Spleen (tissue), 11 donors: ENCODE measurements around the gene VAMP2. TPM values are rescaled to one million over a fixed set of nuclear protein-coding genes. Genes with fewer than 3 reads are reported as not detected.

ENCODE experiments used
- DNase-seq: peaks from one replicate; pipeline ENCODE4 v3.0.0-alpha.2; 2020
- H3K27ac ChIP-seq, 8 donors: fragments of 200-600 bp; sonication (generic) in 7 of 8; 1 replicate in 4 of 8; 2 replicates in 4 of 8; pipeline versions ENCODE4 v1.5.0 to v1.8.0; 2016 to 2021; ENCODE audit warnings: inconsistent platforms in 4 of 8, mild to moderate bottlenecking in 4 of 8, moderate library complexity in 1 of 8
- H3K27me3 ChIP-seq, 7 donors: fragments of 200-600 bp; sonication (generic) in 6 of 7; replicated peaks in 1 of 7; 1 replicate in 4 of 7; 2 replicates in 3 of 7; pipeline versions ENCODE4 v1.5.0 to v1.8.0; 2016 to 2021; ENCODE audit warnings: inconsistent platforms in 3 of 7, mild to moderate bottlenecking in 1 of 7
- H3K36me3 ChIP-seq, 6 donors: fragments of 200-600 bp; sonication (generic) in 5 of 6; 1 replicate in 4 of 6; 2 replicates in 2 of 6; pipeline versions ENCODE4 v1.5.0 to v1.8.0; 2016 to 2021; ENCODE audit warnings: inconsistent platforms in 2 of 6
- H3K4me1 ChIP-seq, 6 donors: fragments of 200-600 bp; sonication (generic) in 5 of 6; 1 replicate in 3 of 6; 2 replicates in 3 of 6; pipeline versions ENCODE4 v1.5.0 to v1.8.0; 2016 to 2021; ENCODE audit warnings: inconsistent platforms in 3 of 6
- H3K4me3 ChIP-seq, 8 donors: fragments of 200-600 bp; sonication (generic) in 7 of 8; 1 replicate in 4 of 8; 2 replicates in 4 of 8; pipeline versions ENCODE4 v1.5.0 to v1.8.0; 2016 to 2021; ENCODE audit warnings: inconsistent platforms in 4 of 8, mild to moderate bottlenecking in 4 of 8, moderate library complexity in 2 of 8
- H3K9me3 ChIP-seq, 8 donors: fragments of 200-600 bp; sonication (generic) in 7 of 8; 1 replicate in 4 of 8; 2 replicates in 4 of 8; pipeline versions ENCODE4 v1.5.0 to v1.8.0; 2016 to 2021; ENCODE audit warnings: inconsistent platforms in 4 of 8
- POLR2A ChIP-seq, 3 donors: fragments of 450-650 bp; IDR thresholded peaks; one replicate each; pipeline ENCODE4 v1.5.1; 2017; ENCODE audit warnings: antibody characterized with exemption in 3 of 3, mild to moderate bottlenecking in 1 of 3
- POLR2AphosphoS5 ChIP-seq, 3 donors: sonication (generic); formaldehyde crosslinking; IDR thresholded peaks; one replicate each; pipeline ENCODE4 v1.5.1; 2017; ENCODE audit warnings: antibody characterized with exemption in 3 of 3
- WGBS, 5 donors: extraction: QIAGEN DNeasy Blood & Tissue Kit in 3 of 5; methylation state at CpG; one replicate each; pipeline versions ENCODE4 v1.1.5 to v1.1.7; 2013 to 2018; 5-methylcytosine and 5-hydroxymethylcytosine counted together
- intact Hi-C: fragments of 100-400 bp; cut with DNase I; formaldehyde crosslinking; loops from one replicate; pipeline ENCODE4 v1.15.0; 2023; ENCODE audit warnings: low total_unique reads
- polyA plus RNA-seq, 3 donors: library from polyadenylated mRNA; stranded (reverse); fragments of 200-250 nt; gene quantifications; one replicate each; pipeline ENCODE4 v1.2.1, GENCODE V29; 2013
- total RNA-seq, 7 donors: library from RNA; depleted of rRNA in 3 of 7; stranded (reverse); fragments of >200 nt in 3 of 7; fragmentation: NEBNext Ultra II Directional in 4 of 7; extraction: Animal tissue kit (Norgen Biotek cat#: 25700) in 4 of 7; gene quantifications; one replicate each; pipeline versions ENCODE4 v1.1.0 to v1.2.1, GENCODE V29; 2016 to 2021
- TF ChIP-seq, protein P1 (sequence below), 11 experiments: fragments of 200-600 bp in 7 of 11; fragments of 450-650 bp in 4 of 11; sonication (generic) in 4 of 11; IDR thresholded peaks in 8 of 11; conservative IDR thresholded peaks in 3 of 11; 1 replicate in 7 of 11; 2 replicates in 4 of 11; pipeline versions ENCODE4 v1.4.0 to v1.8.0; 2016 to 2021; ENCODE audit warnings: antibody characterized with exemption in 11 of 11, inconsistent platforms in 4 of 11, mild to moderate bottlenecking in 1 of 11
- donor health status: healthy with polysubstance abuse.
- donor health status: DM: no; HTN: no; CAD: no; lungs with moderate emphysema.
- donor health status: DM: no; HTN: no; CAD: no.
- donor health status: Bipolar disorder and iron deficiency.
- donor health status: healthy.
- donor health status: DM: no; HTN: no; CAD: no.
- donor health status: DM: yes; HTN: yes; CAD: no.

The VAMP2 gene
- total and polyA plus RNA-seq, 10 donors: 37.5 to 94.8 (median 54.5) TPM

DNA sequence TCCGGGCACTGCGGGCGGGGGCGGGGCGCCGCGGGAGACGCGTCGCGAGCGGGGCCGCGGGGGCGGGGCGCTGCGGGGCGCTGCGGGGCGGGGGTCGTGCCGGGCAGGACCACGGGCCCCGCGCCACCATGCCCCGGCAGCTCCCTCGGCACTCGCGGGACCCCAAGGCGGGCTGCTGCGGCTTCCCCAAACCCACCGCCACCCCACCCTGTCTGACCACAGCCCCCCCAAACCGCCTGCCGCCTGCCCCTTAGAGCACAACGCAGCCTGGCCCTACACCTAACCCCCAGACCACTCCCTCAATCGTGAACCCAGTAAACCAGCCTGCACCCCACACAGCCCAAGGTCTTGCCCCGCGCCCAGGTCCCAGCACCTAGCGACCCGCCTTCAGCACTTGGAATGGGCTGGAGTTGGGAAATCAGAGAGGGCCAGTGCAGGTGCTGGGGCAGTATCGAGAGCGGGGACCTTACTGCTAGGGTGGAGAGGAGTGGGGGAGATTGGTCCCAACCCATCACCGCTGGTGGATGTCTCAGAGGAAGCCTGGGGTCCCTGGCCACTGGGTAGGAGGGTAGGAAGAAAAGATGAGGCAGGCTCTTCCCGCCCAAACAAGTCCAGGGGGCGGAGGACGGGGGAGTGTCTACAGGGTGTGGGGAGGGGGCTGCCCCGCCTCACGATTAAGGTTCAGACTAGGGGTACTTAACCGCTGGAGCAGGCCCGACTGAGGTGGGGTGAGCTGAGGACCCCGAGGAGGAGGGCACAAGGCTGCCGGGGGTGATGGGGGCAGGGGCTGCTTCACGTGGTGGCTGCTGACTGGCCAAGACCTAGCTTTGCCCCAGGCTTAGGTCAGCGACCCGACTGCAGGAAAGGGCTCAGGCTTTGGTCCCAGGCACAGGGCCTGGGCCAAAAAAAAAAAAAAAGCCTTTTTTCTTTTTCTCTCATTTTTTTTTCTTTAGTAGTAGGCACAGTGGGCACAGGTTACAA, 539 bp upstream of the VAMP2 start:
- Histone ChIP-seq H3K27me3 (no peaks in the 10 kb centered on the region), H3K36me3 (peaks cover 0 to 32% (median 23%) of the 10 kb centered on the region in 6 donors), H3K4me3 (peak overlapping the region; percentile 7 to 96 (median 76)), H3K27ac (peak overlapping the region; percentile 98 to 100 (median 100)), H3K9me3 (no peaks in the 10 kb centered on the region), H3K4me1 (peaks cover 36 to 69% (median 60%) of the 10 kb centered on the region in 6 donors)
- no peak for TF ChIP-seq POLR2A (IDR thresholded peaks at IDR 0.05)
- TF ChIP-seq, protein P1, sequence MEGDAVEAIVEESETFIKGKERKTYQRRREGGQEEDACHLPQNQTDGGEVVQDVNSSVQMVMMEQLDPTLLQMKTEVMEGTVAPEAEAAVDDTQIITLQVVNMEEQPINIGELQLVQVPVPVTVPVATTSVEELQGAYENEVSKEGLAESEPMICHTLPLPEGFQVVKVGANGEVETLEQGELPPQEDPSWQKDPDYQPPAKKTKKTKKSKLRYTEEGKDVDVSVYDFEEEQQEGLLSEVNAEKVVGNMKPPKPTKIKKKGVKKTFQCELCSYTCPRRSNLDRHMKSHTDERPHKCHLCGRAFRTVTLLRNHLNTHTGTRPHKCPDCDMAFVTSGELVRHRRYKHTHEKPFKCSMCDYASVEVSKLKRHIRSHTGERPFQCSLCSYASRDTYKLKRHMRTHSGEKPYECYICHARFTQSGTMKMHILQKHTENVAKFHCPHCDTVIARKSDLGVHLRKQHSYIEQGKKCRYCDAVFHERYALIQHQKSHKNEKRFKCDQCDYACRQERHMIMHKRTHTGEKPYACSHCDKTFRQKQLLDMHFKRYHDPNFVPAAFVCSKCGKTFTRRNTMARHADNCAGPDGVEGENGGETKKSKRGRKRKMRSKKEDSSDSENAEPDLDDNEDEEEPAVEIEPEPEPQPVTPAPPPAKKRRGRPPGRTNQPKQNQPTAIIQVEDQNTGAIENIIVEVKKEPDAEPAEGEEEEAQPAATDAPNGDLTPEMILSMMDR (IDR thresholded peaks at IDR 0.05 in 8 of 11, conservative IDR thresholded peaks at IDR 0.05 in 3 of 11): no peak
- TF ChIP-seq POLR2AphosphoS5 (IDR thresholded peaks at IDR 0.05): no peak
- peak; percentile 87 for DNase-seq
- intact Hi-C loops: no loop called here
- 11 to 36% (median 19%) methylated on average over 21 to 55 of the region's 55 CpGs for WGBS, 5 donors

DNA sequence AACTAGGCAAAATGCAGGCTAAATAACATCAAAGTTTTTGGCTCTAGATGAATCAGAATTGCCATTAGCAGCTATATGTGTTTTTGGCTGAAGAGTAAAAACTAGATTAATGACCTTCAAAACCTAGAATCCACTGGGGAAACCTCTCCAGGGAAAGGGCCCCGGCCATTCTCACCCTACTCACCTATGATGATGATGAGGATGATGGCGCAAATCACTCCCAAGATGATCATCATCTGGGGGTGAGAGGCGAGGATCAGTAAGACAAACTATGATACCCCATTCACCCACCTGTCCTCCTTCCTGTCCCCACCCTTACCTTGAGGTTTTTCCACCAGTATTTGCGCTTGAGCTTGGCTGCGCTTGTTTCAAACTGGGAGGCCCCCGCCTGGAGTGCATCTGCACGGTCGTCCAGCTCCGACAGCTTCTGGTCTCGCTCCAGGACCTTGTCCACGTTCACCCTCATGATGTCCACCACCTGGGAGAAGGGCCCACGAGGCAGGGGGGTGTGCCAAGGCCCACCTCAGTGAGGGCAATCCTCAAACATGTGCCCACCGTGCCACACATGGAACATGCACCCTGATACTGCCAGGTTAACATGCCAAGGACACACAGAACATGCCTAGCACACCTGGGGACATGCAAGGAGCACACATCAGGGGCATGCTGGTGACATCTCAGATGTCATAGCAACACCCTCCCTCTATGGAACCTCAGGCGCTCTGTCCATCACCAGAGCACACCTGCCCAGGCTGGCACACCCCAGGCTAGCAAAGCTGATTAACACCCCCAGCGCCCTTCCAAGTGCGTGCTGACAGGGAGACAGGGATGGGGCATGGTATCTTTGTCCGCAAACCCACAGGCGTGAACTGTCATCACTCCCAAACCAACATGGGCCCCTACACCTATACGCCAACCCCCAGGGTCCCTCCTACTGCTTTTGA, 1.2 kb downstream of the VAMP2 start:
- peak; percentile 77 for DNase-seq
- 56 to 72% (median 65%) methylated on average over 18 to 19 of the region's 19 CpGs for WGBS, 5 donors
- peaks cover 0 to 38% (median 23%) of the 10 kb centered on the region in 6 donors for H3K36me3 ChIP-seq
- no peaks in the 10 kb centered on the region for H3K9me3 ChIP-seq
- intact Hi-C loops: no loop called here
- peaks cover 40 to 85% (median 75%) of the 10 kb centered on the region in 6 donors for H3K4me1 ChIP-seq
- H3K27ac ChIP-seq: peak overlapping the region; percentile 98 to 100 (median 100)
- H3K4me3 ChIP-seq: peak overlapping the region; percentile 72 to 96 (median 82)
- no peaks in the 10 kb centered on the region for H3K27me3 ChIP-seq
- TF ChIP-seq, protein P1 (IDR thresholded peaks at IDR 0.05 in 8 of 11, conservative IDR thresholded peaks at IDR 0.05 in 3 of 11): no peak
- no peak for TF ChIP-seq POLR2A (IDR thresholded peaks at IDR 0.05)
- TF ChIP-seq POLR2AphosphoS5 (IDR thresholded peaks at IDR 0.05): no peak

- intact Hi-C loops: no loop called here
- 55 to 66% (median 62%) methylated on average over 5 of the region's 5 CpGs for WGBS, 5 donors
- no peak for DNase-seq
- Histone ChIP-seq H3K4me3 (peak overlapping the region in 4 of 8 donors; percentile 72 to 96 (median 82)), H3K27me3 (no peaks in the 10 kb centered on the region), H3K4me1 (peaks cover 40 to 86% (median 77%) of the 10 kb centered on the region in 6 donors), H3K9me3 (no peaks in the 10 kb centered on the region), H3K27ac (peak overlapping the region; percentile 58 to 100 (median 100)), H3K36me3 (peaks cover 0 to 38% (median 23%) of the 10 kb centered on the region in 6 donors)
- TF ChIP-seq POLR2A (IDR thresholded peaks at IDR 0.05): no peak
- TF ChIP-seq POLR2AphosphoS5 (IDR thresholded peaks at IDR 0.05): no peak
- TF ChIP-seq, protein P1 (IDR thresholded peaks at IDR 0.05 in 8 of 11, conservative IDR thresholded peaks at IDR 0.05 in 3 of 11): no peak
These were observed 2.0 kb downstream of the VAMP2 start for GRCh38 chr17:8160741-8161221.
